SKM-1 (cell line): Measurements from ENCODE around the gene KRT81.
A peak's percentile ranks its signal among the peaks of the same experiment; 100 is the strongest.
"Not testable (repeated sequence)": the region's sequence is repeated elsewhere in the genome, so short reads cannot be mapped to it uniquely, and the experiment has no call there.

Experiments
- DNase-seq: peaks from one replicate; lab custom pipeline; 2025; ENCODE audit not compliant: unreplicated experiment; lab: John Stamatoyannopoulos, UW

The KRT81 gene

DNA sequence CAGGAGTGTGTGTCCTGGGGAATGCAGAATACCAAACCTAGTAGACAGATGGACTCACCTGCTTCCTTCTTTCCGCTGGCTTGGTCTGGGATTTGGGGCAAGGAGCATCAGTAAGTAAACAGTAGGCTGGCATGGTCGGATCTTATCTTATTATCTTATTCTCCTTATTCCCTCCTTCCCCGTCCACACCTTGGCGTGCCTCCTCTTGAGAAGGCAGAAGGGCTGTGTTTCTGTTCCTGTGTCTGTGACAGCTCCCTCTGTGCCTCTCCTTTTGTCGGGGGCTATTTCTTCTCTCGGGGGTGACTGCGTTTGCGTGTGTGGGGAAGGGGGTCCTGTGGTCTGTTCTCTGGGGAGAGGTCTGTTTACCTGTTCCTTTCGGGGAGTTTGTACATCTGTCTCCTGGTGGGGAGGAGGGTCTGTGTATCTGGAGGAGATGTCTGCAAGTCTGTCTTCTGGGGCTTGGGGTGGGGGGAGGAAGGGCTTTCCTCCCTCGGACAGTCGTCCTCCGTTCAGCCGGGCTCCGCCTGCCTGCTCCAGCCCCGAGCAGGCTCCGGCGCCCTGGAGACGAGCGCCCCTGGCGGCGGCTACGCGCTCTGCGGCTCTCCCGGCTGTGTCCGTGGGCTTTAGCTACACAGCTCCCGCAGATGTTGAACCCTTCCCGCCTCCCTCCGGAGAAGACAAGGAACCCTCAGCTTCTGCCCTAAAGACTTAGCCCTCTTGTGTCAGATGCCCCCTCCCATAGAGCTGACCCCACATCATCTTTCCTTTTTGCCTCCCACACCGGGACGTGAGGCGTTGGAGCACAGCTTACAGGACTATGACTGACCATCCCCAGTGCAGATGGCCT lies 12.5 kb downstream of the KRT81 start:
- DNase-seq, result peak; percentile 11

DNA sequence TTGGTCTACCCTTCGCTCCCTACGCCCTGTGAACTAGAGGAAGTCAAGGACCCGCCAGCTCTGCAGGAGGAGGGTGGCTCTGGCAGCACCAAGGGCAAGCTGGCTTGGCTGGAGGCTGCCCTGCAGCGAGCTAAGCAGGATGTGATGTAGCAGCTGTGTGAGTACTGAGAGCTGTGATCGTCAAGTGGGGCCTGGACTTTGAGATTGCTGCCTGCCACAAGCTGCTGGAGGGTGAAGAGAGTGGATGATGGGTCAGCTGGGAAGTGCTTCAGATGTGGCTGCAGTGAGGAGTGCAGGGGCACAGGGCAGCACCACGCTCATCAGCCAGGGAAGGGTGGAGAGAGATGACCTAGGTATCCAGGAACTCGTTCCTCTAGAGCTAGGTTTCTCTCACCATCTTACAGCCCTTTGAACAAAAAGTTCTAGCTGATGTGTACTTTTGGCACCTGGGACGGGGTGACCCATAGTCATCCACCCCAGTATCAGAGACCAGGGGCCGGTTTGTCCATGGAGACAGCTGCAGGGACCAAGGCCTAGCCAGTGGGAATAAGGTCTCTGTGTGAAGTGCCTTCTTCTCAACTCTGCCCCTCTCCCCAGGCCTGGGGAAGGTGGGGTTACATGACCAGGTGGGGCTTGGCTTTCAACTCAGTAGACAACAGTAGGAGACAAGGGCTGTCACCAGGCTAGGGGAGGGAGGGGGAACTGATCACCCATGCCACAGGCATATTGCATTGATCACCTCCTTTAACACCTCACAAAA lies 13.7 kb downstream of the KRT81 start:
- DNase-seq, result no peak

DNA sequence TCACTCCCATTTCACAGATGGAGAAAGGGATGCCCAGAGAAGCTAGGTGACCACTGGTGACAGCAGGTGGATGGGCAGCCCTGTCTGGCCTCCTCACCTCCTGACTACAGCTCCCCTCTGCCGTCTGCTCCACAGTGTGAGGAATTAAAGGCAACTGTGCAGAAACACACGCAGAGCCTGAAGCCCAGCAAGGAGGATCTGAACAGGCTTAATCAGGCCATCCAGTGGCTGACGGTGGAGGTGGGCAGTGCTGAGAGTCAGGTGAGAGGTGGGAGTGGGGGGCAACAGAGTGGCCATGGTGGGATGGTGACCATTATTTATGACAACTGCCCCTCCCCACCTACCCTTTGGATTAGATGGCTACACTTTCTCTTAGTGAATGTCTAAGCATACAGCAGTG lies 15.6 kb downstream of the KRT81 start:
- no peak for DNase-seq

DNA sequence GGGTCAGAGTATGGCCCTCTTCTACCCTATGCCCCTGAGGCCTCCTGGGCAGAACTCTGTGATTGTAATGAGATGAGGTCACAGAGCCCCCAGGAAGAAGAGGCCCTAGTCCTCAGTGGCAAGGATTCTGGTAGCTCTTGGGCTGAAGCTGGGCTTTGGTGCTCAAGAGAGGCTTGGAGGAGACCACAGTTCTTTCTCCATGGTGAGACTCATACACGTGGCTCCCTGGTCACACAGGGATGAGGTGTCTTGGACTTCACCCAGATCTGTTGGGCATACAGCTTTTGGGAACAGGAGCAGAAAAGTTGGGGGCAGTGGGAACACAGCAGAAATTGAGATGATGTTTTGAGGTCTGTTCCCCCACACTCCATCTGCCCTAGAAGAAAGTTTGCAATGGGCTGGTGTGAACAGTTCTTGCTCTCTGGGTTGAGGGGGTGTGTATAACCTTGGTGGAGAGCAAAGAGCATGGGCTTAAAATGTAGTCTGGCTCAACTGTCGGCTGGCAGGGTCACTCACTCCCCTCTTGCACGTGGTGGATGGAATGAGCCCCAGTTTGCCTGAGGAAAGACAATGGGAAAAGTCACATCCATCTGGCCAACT lies 16.7 kb downstream of the KRT81 start, which contains the start of gene KRT86:
Gene KRT86 (plus strand): TSS at position 125 of the 600 bp plus-strand sequence. CDS start 27,272 bp downstream, outside the sequence.
- no peak for DNase-seq

DNA sequence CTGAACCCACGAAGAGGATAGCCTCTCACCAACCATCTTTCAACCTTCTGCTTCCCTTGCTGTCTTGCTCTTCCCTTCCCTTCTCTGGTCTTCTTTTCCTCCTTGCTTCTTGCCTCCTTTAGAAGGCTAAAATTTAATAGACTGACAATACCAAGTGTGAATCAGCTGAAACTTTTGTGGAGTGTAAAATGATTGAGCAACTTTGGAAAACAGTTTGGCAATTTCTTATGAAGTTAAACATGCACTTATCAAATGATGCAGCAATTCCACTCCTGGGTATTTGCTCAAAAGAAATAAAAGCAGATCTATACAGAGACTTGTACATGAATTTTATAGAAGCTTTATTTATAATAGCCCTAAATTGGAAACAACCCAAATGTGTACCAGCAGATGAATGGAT lies 20.2 kb downstream of the KRT81 start:
- DNase-seq, result no peak

DNA sequence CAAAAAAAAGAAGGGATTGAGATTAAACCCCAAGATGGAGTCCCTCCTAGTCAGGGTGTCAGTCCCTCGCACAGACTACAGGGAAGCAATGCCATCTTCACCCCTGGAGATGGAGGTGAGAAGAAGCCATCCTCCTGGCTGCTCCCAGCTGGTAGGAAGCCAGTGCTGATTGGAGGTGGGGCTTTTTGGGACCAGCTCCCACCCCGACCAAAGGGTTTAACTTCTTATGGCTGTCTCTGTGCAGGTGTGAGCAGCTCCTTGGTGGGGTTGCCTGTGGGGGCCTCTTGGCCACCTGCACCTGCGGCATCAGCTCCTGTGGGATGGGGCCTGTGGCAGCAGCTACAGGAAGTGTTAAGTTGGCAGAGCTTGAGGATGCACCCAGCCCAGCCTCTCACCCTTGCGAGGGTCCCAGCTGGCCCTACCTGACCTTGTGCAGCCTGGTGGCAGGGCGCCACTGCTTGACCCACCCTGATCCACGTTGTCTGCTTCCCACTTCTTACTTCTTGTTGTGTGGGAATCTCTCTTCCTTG lies 20.7 kb downstream of the KRT81 start:
- no peak for DNase-seq

DNA sequence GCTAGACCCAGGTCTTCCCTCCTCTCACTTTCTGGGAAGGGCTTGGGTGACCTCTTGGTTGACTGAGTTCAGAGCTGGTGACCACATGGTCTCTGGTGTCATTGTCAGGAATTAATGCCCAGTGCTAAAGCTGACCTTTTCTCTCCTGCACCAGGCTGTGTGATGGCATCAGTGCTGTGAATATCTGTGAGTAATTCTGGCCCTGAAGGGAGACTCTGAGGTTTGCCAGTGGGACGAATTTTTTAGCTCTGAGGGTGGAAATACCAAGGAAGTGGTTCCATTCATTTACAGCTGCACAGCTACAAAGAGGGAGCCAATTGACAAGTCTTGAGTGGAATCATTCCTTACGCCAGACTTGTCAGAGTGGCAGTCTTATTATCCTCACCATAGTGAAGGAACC lies 23.1 kb downstream of the KRT81 start:
- no peak for DNase-seq

DNA sequence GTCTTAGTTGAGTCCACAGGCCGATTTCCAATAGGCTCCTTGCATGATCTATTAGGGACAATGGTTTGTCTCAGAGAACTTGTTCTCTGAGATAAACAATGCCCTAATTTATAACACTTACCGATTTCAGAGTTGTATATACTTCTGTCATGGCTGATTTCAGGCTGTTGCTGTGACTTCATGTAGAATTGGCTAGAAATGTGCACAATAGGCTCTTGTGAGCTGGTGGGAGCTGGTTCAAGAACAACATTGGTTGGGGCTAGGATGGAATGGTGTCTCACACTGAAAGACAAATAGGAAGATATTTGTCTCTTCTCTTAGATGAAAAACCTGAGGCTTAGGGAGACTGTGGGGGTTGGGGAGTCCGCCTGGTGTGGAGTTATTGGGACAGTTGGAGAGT lies 23.6 kb downstream of the KRT81 start:
- DNase-seq, result no peak

DNA sequence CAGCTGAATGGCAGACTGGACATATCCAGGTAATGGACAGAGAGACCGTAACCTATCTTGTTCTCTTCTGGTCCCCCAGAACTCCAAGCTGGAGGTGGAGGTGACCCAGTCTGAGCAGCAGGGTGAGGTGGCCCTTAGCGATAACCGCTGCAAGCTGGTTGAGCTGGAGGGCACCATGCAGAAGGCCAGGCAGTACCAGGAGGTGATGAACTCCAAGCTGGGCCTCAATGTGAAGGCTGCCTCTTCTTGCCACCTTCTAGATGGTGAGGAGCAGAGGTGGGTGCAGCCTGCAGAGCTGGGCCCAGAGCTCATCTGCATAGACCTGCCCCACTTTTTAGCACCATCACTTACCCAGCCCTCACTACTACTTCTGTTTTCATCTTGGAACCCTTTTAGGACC lies 24.1 kb downstream of the KRT81 start:
- DNase-seq, result no peak

DNA sequence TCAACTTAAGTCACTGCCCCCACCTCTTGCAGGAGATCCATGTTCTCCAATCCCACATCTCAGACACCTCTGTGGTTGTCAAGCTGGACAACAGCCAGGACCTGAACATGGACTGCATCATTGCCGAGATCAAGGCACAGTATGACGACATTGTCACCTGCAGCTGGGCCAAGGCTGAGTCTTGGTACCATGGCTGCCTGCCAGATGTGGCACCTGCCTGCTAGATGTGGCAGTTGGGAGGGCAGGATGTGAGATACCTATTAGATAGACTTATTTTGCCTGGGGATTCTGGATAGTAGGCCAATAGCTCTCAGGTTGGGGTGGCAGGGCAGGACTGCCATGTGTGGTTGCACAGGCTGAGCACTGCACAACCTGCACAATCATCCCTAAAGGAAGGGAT lies 24.8 kb downstream of the KRT81 start:
- DNase-seq, result no peak

DNA sequence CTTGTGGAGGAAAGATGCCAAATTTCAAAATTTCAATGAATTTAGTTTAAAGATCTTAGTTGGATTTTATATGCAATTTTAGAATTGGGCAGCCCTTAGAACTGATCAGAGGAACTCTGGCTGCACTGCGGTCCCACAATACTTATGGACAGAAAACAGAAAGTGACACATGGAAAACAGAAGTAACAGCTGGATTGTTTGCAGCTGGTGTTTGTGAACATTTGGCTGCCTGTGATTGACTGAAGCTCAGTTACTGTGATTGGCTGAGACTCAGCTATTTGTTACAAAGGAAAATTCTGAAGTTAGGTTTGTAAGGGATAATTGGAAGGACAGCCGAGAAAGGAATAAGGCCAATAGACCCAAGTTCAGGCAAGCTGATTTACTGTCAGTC lies 26.9 kb downstream of the KRT81 start:
- DNase-seq, result no peak

DNA sequence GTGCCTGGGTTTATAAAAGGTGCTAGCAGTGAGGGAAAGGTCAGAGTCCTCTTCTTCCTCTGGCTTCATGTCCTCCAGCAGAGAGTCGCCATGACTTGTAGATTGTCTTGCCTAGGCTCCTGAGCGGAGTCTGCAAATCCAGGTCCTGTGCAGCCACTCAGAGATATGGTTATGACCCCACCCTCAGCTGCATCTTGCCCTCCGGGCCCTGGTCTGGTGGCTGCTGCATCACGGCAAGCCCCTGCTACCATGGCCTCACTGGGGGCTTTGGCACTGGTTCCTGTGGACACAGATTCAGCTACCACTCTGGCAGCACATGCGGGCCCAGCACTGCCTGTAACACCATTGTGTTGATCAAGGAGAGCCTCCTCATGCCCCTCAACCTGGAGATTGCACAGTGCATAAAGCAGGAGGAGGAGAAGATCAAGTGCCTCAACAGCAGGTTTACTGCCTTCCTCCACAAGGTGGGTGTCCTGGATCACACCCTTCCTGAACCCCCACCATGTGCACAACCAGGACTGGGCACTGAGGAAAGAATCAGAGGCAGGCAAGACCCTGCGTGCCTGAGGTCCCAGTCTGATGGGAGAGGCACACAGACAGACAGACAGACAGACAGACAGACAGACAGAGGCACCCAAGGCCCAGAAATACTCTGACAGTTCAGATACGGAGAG lies 27.4 kb downstream of the KRT81 start:
- no peak for DNase-seq

DNA sequence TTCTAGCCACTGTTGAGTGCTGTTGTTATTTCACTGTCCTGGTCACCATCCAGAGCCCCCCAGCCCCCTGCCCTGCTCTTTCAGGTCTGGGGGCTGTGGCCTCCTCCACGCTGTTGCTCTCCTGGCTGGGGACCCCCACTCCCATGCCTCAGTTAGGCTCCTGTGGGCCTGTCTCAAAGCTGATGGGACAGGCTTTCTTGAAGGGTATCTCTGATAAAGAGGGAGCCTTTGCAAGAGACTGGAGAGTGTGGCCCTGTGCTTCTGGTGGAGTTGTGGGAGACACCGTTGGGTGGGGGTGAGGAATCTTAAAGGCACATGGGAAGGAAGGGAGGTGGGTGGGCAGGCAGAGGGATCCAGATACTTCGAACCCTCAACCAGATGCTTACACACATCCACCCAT lies 29.0 kb downstream of the KRT81 start:
- DNase-seq, result no peak

DNA sequence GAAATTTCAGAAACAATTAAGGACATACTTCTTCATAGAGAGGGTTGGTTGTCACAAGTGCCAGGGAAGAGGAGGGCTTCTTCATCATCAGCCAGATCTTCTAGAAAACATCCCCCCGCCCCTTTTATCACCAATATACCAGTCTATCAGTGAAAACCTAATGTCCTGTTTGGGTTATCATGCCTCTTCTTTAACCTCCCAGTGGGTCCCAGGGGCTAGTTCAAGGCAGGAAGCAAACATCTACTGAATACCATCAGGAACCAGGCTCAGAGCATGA lies 30.2 kb downstream of the KRT81 start:
- DNase-seq, result no peak

DNA sequence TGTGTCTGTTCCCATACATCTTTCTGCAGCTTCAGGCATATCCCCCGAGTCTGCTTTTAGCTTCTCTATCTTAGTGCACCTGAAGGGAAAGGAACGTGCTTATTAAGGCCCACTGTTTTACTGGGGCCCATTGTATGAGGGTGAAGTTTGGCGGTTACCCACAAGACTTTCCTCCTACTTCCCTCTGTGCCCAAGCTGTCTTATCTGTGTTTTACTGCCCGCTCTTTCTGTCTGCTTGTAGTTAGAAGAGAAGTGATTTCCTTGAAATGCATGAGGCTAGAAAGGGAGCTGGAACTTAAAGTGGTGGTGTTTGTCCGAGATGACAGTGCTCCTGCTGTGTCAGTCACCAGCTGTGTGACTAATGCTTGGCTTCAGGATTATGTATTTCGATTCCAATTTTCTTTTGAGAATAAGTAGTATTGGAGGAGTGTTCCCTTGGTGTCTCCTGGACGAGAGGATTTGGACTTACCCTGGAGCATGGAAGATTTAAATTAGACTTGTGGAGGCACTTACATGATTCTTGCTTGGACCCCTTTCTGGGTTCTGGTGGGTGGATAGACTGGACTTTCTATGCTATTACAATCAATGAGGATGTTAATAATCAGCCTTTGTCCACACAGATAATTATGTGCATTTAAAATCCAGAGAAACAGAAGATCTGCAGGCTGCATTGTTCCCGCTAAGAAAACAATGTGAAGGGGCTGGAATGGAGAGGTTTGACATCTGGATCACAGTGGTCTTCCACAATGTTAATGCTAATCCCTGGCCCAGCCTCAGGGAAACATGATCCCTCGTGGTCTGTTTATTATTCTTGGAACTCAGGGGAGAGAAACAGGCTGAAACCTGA lies 30.8 kb downstream of the KRT81 start:
- peak; percentile 2 for DNase-seq

DNA sequence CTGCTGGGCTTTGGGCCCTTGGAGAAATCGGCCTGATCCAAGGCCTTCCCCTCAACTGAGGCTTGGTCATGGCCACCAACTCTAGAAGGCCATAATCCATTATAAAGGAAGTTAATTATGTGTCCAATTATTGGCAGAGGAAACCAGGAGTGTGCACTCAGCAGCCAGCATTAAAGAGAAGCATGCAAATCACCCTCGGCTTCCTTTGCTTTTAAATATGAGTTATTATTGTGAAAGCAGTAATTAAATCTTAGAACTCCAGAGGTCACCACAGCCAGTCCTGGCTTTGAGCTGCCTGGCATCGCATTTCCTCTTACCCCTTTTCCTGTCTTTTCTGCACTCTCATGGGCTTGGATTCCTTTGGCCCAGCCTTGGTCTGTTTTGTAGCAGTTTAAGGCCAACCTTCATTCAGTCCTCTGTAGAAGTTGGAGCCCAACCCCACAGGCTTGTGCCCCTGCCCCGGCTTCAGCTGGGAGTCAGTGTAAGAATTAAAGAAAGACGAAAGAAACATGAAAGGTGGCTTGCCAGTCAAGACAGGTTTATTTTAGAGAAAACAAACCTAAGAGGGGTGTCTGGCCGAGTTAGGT lies 31.6 kb downstream of the KRT81 start:
- DNase-seq, result no peak

DNA sequence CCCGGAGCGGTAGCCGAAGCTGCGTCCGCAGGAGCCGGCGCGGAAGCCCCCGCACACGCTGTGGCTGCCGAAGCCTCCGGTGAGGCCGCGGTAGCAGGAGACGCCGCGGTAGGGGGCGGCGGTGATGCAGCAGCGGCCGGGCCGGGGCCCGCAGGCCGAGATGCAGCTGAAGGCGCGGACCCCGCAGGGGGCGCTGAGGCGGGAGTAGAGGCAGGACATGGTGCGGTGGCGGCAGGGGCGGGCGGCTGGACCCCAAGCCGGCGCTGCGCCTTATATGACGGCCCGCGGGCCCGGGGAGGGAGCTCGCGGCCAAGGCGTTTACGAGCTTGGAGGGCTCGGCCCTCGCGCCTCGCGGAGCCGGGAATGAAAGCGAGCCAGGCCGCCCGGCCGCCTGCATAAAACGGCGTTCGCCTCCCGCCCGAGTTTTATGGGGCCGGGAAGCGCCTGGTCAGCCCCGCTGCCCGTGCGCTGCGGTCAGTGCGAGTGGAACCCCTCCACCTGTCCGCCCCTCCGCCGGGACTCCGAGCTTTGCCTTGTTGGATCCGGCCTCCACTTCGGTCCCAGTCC lies 32.9 kb downstream of the KRT81 start:
- DNase-seq, result no peak

DNA sequence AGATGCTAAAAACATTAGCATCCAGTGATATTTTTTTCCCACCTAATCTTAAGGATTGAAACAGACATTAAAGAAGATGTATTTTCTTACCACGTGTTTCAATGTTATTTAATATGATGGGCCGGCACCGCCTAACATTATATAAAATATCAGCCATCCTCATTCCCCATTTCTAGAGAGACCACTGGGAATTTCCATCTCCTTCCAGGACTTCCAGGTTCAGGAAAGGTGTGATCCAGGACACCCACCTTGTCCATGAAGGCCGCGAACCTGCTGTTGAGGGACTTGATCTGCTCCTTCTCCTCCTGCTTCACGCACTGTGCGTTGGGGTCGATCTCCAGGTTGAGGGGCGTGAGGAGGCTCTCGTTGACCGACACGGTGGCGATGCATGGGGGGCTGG lies 33.4 kb downstream of the KRT81 start:
- not testable (repeated sequence) for DNase-seq

DNA sequence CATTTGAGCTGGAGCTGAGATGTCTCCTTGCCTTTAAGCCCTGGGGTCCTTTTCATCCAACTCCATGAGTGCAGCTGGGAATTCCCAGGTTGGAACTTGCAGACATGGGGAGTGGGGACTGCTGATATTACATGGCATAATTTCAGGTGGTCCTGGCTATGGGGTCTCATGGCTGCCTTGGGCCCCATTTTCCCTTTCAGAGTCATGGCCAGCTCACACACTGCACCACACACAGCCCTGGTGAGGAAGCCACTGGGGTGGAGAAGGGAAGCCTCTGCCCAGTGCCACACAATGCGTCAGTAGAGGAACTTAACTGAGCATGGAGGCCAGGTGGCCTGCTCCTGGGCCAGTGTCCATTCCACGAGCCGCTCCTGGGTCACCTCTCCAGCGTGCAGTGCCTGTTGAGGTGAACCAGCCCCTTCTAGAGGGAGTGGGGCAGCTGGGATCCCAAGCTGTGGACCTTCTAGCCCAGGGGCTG lies 34.2 kb downstream of the KRT81 start:
- no peak for DNase-seq

DNA sequence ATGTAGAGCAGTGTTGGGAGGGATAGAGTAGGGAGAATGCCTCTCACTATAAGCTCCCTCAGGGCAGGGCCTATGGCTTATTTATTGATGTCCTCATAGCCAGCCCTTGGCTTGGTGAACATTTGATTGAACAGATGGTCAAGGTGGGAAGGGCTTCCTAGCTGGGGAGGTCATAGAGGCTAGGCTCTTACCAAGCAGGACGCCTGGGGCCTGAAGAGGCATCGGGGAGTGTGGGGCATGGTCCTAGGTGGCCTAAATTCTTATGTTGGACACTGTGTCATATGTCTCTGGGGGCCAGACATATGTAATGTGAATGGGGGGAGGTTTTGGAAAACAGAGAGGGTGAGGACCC lies 34.8 kb downstream of the KRT81 start:
- no peak for DNase-seq
